Fibroblast of pulmonary artery (primary cell): Measurements from ENCODE around the gene SCAF1.

Experiments used
- DNase-seq: peaks from one replicate; pipeline ENCODE4 v3.0.0-alpha.2; 2010; ENCODE audit warnings: low read depth
- H3K4me3 ChIP-seq: replicated peaks from 2 replicates; pipeline ENCODE4 v1.5.1; 2011; ENCODE audit warnings: low read depth, mild to moderate bottlenecking, control low read depth, low read length, moderate library complexity
- CTCF ChIP-seq: IDR thresholded peaks from 2 replicates; pipeline ENCODE4 v1.5.1; 2011; ENCODE audit warnings: mild to moderate bottlenecking, control low read depth, low read length, inconsistent platforms; ENCODE audit errors: missing control alignments

SCAF1 gene

GRCh38 chr19:49641688-49642491, at the start of gene SCAF1:
TSS of gene SCAF1 (plus strand) at chr19:49642209. CDS start at chr19:49645027, 2,818 bp downstream.
- no peak for TF ChIP-seq CTCF
- peak; percentile 100 for DNase-seq
- peak within 1 kb of the TSS; percentile 85 for H3K4me3 ChIP-seq

GRCh38 chr19:49592486-49593232, 49.4 kb upstream of the SCAF1 start:
- TF ChIP-seq CTCF: no peak
- peak overlapping the region; percentile 84 for H3K4me3 ChIP-seq
- DNase-seq: no peak

- DNase-seq: peak; percentile 92
- H3K4me3 ChIP-seq: peak overlapping the region; percentile 84
- no peak for TF ChIP-seq CTCF
These were observed 48.5 kb upstream of the SCAF1 start for GRCh38 chr19:49593233-49594113.

- no peak for TF ChIP-seq CTCF
- DNase-seq: no peak
- H3K4me3 ChIP-seq: no peak overlapping the region
These were observed 47.6 kb upstream of the SCAF1 start for GRCh38 chr19:49594157-49594992.

GRCh38 chr19:49594993-49595818, 46.8 kb upstream of the SCAF1 start:
- no peak for TF ChIP-seq CTCF
- no peak overlapping the region for H3K4me3 ChIP-seq
- no peak for DNase-seq
